GM21619 (cell line): ENCODE results near the gene HLA-E.
"Not testable (repeated sequence)": the region's sequence is repeated elsewhere in the genome, so short reads cannot be mapped to it uniquely, and the experiment has no call there.

Experiments used
- ATAC-seq: cut with Tn5 transposase; IDR thresholded peaks from one replicate; pipeline ENCODE4 v1.9.1; 2021; ENCODE audit not compliant: unreplicated experiment

HLA-E gene

DNA sequence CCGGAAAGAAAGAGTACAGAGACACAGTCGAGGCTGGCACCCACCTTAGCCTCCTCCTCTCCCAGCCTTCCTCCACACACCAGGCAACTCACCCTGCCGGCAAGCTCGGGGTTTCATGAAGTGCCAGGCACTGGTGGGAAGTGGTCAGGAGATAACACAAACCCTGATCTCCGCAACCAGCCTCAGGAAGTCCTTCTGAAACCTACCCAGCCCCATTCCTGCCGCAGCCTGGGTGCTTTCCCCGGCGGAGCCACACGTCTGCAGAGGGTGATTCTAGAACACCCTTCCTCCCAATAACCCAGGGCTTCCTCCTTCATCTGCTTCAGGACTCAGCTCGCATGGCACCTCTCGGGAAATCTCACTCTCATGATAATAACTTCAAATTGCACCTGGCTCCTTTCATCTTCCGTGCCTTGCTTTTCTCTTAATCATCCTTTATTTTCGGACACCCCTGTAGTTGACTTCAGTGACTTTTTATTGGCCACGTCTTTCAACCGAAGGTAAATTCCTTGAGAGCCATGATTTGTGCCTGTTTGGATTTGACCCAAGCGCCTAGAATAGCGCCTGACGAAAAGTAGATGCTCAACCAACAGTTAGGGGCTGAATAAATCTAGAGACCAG, 8.7 kb upstream of the HLA-E start:
- no peak for ATAC-seq

DNA sequence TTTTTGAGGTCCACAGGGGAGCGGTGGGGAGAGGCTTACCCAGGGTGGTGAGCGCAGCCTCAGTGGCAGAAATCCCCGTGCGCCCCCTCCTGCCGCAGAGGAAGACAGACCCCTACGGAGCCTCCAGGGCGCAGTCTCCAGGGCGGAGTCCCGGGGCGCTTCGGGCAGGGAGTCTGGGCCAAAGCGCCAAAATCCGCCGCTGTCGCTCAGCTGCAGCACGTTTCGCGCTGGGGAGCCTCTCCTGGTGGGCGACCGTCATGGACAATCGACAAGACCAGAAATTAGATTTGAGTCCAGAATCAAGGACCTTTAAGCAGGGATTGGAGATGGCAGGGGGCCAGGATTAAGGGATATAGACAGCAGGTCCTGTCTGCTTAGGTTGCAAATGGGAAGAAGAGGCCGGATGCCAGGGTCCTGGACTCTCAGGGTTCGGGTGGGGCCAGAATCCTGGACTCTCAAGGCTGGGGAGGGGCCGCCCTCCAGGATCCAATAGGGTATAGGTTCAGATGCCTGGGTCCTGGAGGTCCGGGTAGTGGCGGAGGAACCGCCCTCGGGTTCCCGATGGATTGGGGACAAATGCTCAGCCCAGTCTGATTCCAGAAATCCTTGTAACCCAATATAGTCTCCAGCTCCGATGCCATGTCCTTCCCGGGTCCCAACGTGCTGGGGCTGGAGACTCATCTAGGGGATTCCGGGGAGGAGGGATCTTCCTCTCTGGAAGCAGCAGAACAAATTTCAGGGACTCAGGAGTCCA, 7.9 kb upstream of the HLA-E start:
- no peak for ATAC-seq

DNA sequence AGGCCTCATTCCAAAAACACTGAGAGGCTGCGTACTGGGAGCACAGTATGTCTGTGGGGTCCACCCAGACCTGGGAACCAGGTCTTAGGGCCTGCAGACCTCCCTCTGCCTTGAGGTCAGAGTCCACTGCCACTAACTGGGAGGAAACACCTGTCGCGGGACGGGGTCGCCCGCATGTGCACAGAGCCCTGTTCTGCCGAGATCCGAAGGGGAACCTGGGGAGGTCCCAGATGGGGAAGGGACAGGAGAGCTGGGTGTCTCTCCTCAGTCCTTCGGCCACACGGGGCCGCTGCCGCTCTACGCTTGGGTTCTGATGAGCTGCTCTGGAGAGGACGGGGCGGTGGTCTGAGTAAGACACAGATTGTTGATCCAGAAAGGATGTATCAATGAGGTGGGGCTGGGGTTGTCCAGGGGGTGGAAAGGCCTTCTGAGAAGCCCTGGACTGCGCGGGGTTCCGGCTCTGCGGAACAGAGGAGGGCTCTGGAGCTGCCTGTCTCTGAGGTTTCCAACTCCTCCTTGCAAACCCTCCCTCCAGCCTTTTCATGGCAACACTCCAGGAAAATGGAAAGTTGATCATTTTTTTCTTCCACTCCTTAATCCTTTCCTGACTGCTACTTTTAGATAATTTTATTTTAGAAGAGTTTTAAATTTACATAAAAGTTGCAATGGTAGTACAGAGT, 7.2 kb upstream of the HLA-E start:
- not testable (repeated sequence) for ATAC-seq

DNA sequence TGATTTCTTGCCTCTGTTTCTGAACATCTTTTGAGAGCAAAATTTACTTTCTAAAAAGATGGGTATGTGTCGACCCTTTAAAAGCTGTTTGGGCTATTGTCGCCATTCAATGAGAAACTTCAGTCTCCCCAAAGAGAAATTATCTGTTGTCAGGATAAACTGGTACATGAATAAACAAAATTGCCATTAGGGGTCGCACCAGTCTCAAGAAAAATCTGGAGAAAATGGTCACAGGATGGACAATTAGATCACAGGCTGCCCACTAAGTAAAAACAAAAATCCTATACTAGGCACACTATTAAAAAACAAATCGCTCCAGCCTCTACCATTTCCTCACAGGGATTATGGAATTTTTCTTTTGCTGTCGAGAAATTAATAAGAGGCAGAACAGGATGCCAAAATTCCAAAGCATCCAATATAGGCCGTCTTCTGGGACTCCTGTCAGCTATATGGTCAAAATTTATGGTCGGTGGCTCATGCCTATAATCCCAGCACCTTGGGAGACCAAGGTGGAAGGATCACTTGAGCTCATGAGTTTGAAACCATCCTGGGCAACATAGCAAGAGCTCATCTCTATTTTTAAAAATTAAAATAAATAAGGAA, 5.5 kb upstream of the HLA-E start:
- no peak for ATAC-seq

DNA sequence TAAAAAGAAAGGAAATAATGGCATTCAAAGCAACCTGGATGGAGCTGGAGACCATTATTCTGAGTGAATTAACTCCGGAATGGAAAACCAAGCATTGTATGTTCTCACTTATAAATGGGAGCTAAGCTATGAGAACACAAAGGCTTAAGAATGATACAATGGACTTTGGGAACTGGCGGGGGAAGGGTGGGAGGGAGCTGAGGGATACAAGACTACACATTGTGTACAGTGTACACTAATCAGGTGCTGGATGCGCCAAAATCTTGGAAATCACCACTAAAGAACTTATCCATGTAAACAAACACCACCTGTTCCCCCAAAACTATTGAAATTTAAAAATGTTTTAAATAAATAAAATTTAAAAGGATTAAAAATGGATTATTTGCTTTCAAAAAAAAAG, 4.1 kb upstream of the HLA-E start:
- ATAC-seq, result no peak

DNA sequence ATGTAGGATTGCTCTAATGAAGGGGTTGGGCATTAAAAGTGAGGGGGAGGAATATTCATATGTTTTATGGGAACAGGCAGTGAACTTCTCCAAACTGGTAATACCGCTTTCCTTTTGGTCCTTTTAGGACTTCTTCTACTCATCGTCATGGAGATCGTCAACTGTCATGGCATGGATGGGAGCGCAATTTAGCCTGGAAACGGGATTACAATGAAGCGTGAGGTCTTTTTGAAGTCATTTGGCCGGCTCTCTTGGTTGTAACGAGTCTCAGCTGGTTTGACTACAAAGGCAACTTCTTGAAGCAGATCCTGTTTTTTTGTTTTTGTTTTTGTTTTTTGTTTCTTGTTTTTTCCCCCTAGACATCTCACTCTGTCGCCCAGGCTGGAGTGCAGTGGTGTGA, 1.4 kb upstream of the HLA-E start:
- no peak for ATAC-seq

- not testable (repeated sequence) for ATAC-seq
Measured at GRCh38 chr6:30488697-30489080, 620 bp upstream of the HLA-E start.

DNA sequence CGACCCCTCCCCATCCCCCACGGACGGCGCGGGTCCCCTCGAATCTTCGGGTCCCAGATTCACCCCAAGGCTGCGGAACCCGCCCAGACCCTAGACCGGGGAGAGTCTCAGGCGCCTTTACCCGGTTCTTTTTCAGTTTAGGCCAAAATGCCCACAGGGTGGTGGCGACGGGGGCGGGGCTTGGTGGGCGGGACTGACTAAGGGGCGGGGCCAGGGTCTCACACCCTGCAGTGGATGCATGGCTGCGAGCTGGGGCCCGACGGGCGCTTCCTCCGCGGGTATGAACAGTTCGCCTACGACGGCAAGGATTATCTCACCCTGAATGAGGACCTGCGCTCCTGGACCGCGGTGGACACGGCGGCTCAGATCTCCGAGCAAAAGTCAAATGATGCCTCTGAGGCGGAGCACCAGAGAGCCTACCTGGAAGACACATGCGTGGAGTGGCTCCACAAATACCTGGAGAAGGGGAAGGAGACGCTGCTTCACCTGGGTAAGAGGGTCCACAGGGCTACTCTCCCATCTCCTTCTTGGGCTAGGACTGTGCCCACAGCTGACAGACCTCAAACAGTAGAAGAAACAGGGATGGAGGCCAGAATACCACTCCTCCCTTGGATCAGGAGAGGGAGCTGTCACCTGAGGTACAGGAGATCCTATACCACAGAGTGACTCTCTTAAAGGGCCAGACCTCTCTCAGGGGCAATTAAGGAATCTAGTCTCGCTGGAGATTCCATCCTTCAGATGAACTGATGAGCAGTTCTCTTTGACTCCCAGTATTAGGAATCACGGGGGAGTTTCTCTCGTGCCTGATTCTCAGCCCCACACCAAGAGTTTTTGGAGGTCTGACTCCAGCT, 942 bp downstream of the HLA-E start:
- ATAC-seq, result no peak

GRCh38 chr6:30491291-30491953, 2.1 kb downstream of the HLA-E start:
- not testable (repeated sequence) for ATAC-seq

GRCh38 chr6:30491991-30492952, 3.0 kb downstream of the HLA-E start:
- ATAC-seq, result no peak

- no peak for ATAC-seq
Measured at GRCh38 chr6:30493643-30494250, 4.4 kb downstream of the HLA-E start.

GRCh38 chr6:30494291-30494861, 5.1 kb downstream of the HLA-E start:
- no peak for ATAC-seq

DNA sequence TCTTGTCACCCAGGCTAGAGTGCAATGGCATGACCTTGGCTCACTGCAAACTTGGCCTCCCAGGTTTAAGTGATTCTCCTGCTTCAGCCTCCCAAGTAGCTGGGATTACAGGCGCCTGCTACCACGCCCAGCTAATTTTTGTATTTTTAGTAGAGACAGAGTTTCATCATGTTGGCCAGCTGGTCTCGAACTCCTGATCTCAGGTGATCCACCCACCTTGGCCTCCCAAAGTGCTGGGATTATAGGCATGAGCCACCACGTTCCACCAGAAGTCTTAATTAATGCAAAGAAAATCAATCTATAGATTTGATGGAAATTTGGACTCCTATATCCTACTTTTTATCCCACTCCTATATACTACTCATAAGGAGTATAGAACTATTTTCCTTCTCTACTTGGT, 5.8 kb downstream of the HLA-E start:
- not testable (repeated sequence) for ATAC-seq

DNA sequence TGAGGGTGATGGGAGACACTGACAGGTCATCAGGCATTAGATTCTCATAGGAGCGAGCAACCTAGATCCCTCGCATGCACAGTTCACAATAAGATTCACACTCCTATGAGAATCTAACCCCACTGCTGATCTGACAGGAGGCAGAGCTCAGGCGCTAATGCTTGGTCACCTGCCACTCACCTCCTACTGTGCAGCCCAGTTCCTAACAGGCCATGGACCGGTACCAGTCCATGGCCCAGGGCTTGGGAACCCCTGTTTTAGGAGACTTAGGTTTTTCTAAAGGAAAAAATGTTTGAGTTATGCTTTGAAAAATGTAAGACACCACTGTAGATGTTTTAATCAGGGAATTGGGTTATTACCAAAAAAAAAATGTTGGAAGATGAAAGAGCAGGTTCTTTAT, 6.7 kb downstream of the HLA-E start:
- ATAC-seq, result no peak

- not testable (repeated sequence) for ATAC-seq
Measured at GRCh38 chr6:30497261-30497599, 7.9 kb downstream of the HLA-E start.

- ATAC-seq, result no peak
Measured at GRCh38 chr6:30497714-30498113, 8.4 kb downstream of the HLA-E start.

GRCh38 chr6:30498705-30499104, 9.4 kb downstream of the HLA-E start:
- ATAC-seq, result not testable (repeated sequence)
